Measurements from ENCODE around the gene ADAM12.

DNA sequence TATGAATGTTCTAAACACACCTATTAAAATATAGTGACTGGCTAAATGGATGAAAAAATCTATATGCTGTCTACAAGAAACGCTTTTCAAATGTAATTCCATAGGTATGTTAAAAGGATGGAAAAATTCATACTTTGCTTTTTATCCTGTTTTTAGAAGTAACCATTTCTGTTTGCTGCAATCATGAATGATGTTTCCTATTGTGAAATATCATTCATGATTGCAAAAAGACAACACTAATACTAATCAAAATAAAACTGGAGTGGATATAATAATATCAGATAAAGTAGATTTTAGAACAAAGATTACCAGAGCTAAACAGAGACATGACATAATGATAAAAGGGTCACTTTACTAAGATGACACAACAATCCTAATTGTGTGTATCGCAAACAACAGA lies 353.7 kb downstream of the ADAM12 start:
- TF ChIP-seq, protein P1, sequence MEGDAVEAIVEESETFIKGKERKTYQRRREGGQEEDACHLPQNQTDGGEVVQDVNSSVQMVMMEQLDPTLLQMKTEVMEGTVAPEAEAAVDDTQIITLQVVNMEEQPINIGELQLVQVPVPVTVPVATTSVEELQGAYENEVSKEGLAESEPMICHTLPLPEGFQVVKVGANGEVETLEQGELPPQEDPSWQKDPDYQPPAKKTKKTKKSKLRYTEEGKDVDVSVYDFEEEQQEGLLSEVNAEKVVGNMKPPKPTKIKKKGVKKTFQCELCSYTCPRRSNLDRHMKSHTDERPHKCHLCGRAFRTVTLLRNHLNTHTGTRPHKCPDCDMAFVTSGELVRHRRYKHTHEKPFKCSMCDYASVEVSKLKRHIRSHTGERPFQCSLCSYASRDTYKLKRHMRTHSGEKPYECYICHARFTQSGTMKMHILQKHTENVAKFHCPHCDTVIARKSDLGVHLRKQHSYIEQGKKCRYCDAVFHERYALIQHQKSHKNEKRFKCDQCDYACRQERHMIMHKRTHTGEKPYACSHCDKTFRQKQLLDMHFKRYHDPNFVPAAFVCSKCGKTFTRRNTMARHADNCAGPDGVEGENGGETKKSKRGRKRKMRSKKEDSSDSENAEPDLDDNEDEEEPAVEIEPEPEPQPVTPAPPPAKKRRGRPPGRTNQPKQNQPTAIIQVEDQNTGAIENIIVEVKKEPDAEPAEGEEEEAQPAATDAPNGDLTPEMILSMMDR (IDR thresholded peaks at IDR 0.05; ENCODE audit: low read depth, low read length, poor library complexity, severe bottlenecking): no peak
- no peak for TF ChIP-seq EZH2phosphoT487 (IDR thresholded peaks at IDR 0.05; ENCODE audit: borderline replicate concordance, low read length)

Data from DOHH2 (cell line).